PFSK-1 (cell line): ENCODE results near the gene SNX24.

Source experiments
- FOXP2 ChIP-seq: optimal IDR thresholded peaks from 2 replicates; pipeline ENCODE3; 2011; ENCODE audit warnings: borderline replicate concordance, control low read depth, inconsistent platforms; ENCODE audit not compliant: insufficient read depth; ENCODE audit errors: extremely low read length, extremely low read depth
- POLR2AphosphoS5 ChIP-seq: IDR thresholded peaks from 2 replicates; pipeline ENCODE4 v1.6.1; 2012; ENCODE audit warnings: low read depth, mild to moderate bottlenecking, control low read depth, low read length, moderate library complexity
- SIN3A ChIP-seq: IDR thresholded peaks from 2 replicates; pipeline ENCODE4 v1.6.1; 2012; ENCODE audit warnings: mild to moderate bottlenecking, low read length, moderate library complexity, borderline replicate concordance; ENCODE audit not compliant: insufficient read depth
- TF ChIP-seq, protein P1 (sequence below), 2 experiments: IDR thresholded peaks; 2 replicates each; pipeline versions ENCODE4 v1.6.1 to v1.8.0; 2011 to 2012; ENCODE audit warnings: low read depth in 2 of 2, low read length in 2 of 2, control low read depth in 1 of 2, inconsistent platforms in 1 of 2, mild to moderate bottlenecking in 1 of 2, moderate library complexity in 1 of 2; ENCODE audit not compliant: insufficient read depth in 1 of 2

DNA sequence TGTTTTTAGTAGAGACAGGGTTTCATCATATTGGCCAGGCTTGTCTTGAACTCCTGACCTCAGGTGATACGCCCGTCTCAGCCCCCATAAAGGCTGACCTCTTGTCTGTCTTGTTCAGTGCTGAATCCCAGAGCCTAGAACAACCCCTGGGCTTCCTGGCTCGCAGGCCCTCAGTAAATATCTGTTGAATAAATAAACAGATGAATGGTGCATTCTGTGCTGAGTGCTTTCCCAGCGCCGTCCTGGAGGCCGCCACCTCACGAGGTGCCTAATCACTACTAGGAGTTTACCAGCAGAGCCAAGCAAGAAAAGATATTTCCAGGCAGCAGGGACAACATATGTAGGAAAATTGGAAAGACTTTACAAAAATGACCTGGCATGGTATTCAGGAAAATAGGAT lies 88.5 kb downstream of the SNX24 start:
- TF ChIP-seq POLR2AphosphoS5 (no peak), FOXP2 (no peak), SIN3A (no peak)
- TF ChIP-seq, protein P1, sequence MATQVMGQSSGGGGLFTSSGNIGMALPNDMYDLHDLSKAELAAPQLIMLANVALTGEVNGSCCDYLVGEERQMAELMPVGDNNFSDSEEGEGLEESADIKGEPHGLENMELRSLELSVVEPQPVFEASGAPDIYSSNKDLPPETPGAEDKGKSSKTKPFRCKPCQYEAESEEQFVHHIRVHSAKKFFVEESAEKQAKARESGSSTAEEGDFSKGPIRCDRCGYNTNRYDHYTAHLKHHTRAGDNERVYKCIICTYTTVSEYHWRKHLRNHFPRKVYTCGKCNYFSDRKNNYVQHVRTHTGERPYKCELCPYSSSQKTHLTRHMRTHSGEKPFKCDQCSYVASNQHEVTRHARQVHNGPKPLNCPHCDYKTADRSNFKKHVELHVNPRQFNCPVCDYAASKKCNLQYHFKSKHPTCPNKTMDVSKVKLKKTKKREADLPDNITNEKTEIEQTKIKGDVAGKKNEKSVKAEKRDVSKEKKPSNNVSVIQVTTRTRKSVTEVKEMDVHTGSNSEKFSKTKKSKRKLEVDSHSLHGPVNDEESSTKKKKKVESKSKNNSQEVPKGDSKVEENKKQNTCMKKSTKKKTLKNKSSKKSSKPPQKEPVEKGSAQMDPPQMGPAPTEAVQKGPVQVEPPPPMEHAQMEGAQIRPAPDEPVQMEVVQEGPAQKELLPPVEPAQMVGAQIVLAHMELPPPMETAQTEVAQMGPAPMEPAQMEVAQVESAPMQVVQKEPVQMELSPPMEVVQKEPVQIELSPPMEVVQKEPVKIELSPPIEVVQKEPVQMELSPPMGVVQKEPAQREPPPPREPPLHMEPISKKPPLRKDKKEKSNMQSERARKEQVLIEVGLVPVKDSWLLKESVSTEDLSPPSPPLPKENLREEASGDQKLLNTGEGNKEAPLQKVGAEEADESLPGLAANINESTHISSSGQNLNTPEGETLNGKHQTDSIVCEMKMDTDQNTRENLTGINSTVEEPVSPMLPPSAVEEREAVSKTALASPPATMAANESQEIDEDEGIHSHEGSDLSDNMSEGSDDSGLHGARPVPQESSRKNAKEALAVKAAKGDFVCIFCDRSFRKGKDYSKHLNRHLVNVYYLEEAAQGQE (IDR thresholded peaks at IDR 0.05; ENCODE audit: insufficient read depth in 1 of 2, low read depth in 2 of 2, low read length in 2 of 2), result no peak
